Hepatocyte (in vitro differentiated cells): ENCODE results near the gene UQCC2.

Experiments used
- CTCF ChIP-seq: fragments of 200-600 bp; sonication (generic); IDR thresholded peaks from 2 replicates; pipeline ENCODE4 v1.5.1; 2016; ENCODE audit warnings: antibody characterized with exemption, mild to moderate bottlenecking; ENCODE audit not compliant: poor library complexity
- EZH2 ChIP-seq: fragments of 200-600 bp; sonication (generic); IDR thresholded peaks from 2 replicates; pipeline ENCODE4 v1.6.1; 2016; ENCODE audit warnings: antibody characterized with exemption, mild to moderate bottlenecking, borderline replicate concordance

- TF ChIP-seq CTCF (no peak), EZH2 (no peak)
Observed at GRCh38 chr6:33656844-33657243, 54.7 kb downstream of the UQCC2 start.
